ENCODE measurements around the gene MITF.

MITF gene

DNA sequence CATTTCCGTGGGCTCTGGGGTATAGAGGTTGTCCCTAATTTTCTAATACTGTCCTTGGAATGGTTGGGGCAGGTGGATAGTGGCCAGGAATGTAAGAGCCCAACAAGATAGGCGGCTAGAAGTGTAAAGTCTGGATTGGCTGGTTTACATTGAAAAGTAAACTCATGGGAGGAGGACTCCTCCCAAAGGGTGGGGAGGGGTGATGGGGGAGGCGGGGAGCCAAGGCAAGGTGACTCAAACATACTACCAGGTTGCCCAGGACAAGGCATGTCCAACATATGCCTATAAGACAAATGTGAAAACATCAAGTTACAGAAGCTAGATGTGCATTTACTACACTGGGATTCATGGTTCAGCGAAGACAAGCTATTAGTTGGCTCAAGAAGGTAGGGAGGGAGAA is 246.0 kb downstream of the MITF start:
- DNase-seq = no peak

GRCh38 chr3:69986419-69986818 is 247.2 kb downstream of the MITF start:
- DNase-seq = no peak

DNA sequence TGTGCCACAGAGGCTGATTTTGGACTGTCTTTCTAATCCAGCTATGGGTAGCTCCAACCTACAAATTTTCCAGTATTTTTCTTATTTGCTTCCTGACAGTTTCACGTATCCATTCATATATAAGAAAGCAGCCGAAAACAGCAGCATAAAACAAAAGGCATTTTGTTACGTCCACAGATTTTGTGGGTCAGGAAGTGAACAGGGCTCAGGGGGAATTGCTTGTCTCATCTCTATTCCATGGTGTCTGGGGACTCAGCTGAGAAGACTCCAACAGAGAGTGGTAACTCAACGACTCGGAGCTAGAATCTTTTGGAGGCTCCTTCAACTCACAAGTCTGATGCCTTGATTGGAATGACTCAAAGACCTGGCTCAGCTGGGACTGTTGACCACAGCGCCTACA is 248.6 kb downstream of the MITF start:
- DNase-seq = no peak

- no peak for DNase-seq
These were observed 254.5 kb downstream of the MITF start for GRCh38 chr3:69993757-69994156.

GRCh38 chr3:69994919-69995318 is 255.7 kb downstream of the MITF start:
- DNase-seq = no peak

GRCh38 chr3:69997631-69998307 is 258.5 kb downstream of the MITF start:
- no peak for DNase-seq

DNA sequence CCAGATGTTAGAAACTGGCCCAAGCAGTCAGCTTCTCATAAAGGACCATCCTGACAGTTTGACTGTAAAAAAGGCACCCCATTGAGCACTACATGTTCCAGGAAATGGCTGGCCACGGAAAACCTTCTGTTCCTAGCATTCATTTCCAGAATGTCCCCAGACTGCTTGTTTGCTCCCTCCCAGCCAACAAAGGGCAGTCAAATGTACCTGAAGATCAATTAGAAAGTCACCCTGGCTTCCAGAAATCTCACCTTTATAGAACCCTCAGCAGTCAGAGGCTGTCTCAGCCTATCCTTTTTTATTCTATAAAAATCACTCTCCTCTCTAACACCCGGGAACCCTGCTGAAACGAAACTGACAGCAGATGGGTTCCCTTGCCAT is 259.5 kb downstream of the MITF start:
- DNase-seq = no peak

GRCh38 chr3:69999140-70000027 is 260.1 kb downstream of the MITF start, which contains the start of gene SAMMSON:
SAMMSON (plus strand) TSS chr3:69999733.
- no peak for DNase-seq

DNA sequence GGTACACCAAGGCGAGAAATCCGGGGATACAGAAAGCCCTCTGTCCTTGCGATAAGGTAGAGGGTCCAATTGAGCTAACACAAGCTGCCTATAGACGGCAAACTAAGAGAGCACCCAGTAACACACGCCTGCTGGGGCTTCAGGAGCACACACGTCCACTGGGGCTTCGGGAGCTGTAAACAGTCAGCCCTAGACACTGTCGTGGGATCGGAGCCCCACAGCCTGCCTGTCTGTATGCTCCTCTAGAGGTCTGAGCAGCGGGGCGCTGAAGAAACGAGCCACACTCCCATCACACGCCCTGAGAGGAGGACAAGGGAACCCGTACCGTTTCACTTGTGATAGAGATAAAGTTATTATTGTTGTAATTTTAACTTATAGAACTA is 260.8 kb downstream of the MITF start:
- DNase-seq = no peak

GRCh38 chr3:70000563-70001081 is 261.4 kb downstream of the MITF start:
- no peak for DNase-seq

DNA sequence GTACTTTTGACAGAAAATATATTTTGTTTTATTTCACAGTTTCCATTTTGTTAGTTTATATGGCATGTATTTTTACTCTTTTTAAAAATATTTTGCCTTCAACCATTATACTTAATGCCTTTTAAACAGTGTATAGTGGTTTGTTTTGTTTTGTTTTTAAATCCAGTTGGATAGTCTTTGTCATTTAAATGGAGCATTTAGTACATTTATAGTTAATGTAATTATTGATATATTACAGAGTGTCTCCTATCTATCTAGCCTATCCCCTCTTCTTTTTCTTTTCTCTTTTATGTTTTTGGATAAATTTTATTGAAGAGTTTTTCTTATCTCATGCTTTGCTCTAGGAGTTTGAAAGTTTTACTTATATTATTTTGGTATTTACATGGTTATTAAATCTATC is 263.9 kb downstream of the MITF start:
- no peak for DNase-seq

- no peak for DNase-seq
These were observed 266.8 kb downstream of the MITF start for GRCh38 chr3:70006089-70006488.

- no peak for DNase-seq
These were observed 271.1 kb downstream of the MITF start for GRCh38 chr3:70010346-70010745.

- DNase-seq = no peak
These were observed 272.3 kb downstream of the MITF start for GRCh38 chr3:70011582-70011981.

Measured in CD4-positive, alpha-beta T cell treated with Interleukin-12 subunit alpha and Interleukin-12 subunit beta, for 1 hour (primary cell).